ENCODE measurements around the gene AASS.

DNA sequence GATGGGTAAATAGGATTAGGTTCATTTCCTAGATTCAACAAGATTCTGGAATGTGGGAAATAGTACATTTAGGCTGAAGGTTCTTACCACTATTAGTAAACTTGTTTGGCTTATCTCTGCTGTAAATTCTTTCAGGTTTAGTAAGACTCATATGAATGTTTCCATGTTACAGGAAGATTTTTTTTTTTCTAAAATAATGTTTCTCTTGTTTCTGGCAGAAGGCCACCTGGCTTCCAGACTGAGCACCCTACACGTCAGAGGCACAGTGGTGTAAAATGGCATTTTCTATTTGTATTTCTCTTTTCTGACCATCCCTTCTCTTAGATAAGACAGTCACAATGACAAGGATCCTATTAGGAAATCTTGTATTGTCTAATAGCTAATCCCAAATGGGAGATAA, 22.7 kb upstream of the AASS start:
- TF ChIP-seq, protein P1, sequence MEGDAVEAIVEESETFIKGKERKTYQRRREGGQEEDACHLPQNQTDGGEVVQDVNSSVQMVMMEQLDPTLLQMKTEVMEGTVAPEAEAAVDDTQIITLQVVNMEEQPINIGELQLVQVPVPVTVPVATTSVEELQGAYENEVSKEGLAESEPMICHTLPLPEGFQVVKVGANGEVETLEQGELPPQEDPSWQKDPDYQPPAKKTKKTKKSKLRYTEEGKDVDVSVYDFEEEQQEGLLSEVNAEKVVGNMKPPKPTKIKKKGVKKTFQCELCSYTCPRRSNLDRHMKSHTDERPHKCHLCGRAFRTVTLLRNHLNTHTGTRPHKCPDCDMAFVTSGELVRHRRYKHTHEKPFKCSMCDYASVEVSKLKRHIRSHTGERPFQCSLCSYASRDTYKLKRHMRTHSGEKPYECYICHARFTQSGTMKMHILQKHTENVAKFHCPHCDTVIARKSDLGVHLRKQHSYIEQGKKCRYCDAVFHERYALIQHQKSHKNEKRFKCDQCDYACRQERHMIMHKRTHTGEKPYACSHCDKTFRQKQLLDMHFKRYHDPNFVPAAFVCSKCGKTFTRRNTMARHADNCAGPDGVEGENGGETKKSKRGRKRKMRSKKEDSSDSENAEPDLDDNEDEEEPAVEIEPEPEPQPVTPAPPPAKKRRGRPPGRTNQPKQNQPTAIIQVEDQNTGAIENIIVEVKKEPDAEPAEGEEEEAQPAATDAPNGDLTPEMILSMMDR (IDR thresholded peaks at IDR 0.05) = no peak
- TF ChIP-seq POLR2A (IDR thresholded peaks at IDR 0.05) = no peak

Measured in stomach (tissue), 4 donors.